ENCODE results near the gene PUDP. TPM values are rescaled to one million over a fixed set of nuclear protein-coding genes. Genes with fewer than 3 reads are reported as not detected.

Gene PUDP
- polyA plus RNA-seq, 1 donor from 2014 or later: 18.2 TPM

DNA sequence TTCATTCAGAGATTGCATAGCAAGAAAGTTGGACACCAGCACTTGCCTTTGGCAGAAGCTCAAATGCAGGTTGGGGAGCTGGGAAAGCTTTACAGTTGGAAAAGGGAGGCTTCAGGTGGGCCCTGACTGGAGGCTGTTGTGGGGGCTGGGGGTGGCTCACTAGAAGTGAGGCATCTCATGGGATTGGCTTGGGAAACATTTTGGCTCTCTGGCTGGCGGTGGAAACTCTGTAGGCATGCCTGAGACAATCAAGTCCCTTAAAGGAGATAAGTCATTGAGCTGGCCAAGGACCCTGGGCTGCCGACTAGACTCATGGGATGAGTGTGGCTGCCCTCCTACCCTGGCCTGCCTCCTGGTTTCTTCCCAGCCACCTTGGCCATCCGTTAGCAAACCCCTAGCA is 31.9 kb downstream of the PUDP start:
- TF ChIP-seq RAD21 (conservative IDR thresholded peaks at IDR 0.05) (no peak), POLR2AphosphoS5 (IDR thresholded peaks at IDR 0.05) (no peak), EZH2 (IDR thresholded peaks at IDR 0.05; ENCODE audit: borderline replicate concordance, insufficient read depth, low read length, poor library complexity, severe bottlenecking) (no peak), EP300 (conservative IDR thresholded peaks at IDR 0.05; ENCODE audit: poor library complexity, severe bottlenecking) (no peak), MXI1 (conservative IDR thresholded peaks at IDR 0.05; ENCODE audit: poor library complexity, severe bottlenecking) (no peak), SMC3 (conservative IDR thresholded peaks at IDR 0.05; ENCODE audit: poor library complexity) (no peak), TAF1 (IDR thresholded peaks at IDR 0.05; ENCODE audit: low read depth) (no peak)
- TF ChIP-seq, protein P1, sequence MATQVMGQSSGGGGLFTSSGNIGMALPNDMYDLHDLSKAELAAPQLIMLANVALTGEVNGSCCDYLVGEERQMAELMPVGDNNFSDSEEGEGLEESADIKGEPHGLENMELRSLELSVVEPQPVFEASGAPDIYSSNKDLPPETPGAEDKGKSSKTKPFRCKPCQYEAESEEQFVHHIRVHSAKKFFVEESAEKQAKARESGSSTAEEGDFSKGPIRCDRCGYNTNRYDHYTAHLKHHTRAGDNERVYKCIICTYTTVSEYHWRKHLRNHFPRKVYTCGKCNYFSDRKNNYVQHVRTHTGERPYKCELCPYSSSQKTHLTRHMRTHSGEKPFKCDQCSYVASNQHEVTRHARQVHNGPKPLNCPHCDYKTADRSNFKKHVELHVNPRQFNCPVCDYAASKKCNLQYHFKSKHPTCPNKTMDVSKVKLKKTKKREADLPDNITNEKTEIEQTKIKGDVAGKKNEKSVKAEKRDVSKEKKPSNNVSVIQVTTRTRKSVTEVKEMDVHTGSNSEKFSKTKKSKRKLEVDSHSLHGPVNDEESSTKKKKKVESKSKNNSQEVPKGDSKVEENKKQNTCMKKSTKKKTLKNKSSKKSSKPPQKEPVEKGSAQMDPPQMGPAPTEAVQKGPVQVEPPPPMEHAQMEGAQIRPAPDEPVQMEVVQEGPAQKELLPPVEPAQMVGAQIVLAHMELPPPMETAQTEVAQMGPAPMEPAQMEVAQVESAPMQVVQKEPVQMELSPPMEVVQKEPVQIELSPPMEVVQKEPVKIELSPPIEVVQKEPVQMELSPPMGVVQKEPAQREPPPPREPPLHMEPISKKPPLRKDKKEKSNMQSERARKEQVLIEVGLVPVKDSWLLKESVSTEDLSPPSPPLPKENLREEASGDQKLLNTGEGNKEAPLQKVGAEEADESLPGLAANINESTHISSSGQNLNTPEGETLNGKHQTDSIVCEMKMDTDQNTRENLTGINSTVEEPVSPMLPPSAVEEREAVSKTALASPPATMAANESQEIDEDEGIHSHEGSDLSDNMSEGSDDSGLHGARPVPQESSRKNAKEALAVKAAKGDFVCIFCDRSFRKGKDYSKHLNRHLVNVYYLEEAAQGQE (IDR thresholded peaks at IDR 0.05; ENCODE audit: borderline replicate concordance): no peak
- TF ChIP-seq, protein P2, sequence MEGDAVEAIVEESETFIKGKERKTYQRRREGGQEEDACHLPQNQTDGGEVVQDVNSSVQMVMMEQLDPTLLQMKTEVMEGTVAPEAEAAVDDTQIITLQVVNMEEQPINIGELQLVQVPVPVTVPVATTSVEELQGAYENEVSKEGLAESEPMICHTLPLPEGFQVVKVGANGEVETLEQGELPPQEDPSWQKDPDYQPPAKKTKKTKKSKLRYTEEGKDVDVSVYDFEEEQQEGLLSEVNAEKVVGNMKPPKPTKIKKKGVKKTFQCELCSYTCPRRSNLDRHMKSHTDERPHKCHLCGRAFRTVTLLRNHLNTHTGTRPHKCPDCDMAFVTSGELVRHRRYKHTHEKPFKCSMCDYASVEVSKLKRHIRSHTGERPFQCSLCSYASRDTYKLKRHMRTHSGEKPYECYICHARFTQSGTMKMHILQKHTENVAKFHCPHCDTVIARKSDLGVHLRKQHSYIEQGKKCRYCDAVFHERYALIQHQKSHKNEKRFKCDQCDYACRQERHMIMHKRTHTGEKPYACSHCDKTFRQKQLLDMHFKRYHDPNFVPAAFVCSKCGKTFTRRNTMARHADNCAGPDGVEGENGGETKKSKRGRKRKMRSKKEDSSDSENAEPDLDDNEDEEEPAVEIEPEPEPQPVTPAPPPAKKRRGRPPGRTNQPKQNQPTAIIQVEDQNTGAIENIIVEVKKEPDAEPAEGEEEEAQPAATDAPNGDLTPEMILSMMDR (IDR thresholded peaks at IDR 0.05; ENCODE audit: poor library complexity, severe bottlenecking): no peak
- H3K4me2 ChIP-seq (ENCODE audit: low read length): no peak overlapping the region
- no peaks in the 10 kb centered on the region for H3K36me3 ChIP-seq (ENCODE audit: insufficient read depth, low read length)
- H3K27ac ChIP-seq (ENCODE audit: low read length): no peak overlapping the region
- no peak overlapping the region for H3K4me3 ChIP-seq (ENCODE audit: low read length)
- no peaks in the 10 kb centered on the region for H3F3A ChIP-seq (ENCODE audit: insufficient read depth, low read length, poor library complexity, severe bottlenecking)
- H4K20me1 ChIP-seq (ENCODE audit: insufficient read depth): no peaks in the 10 kb centered on the region
- H3K27me3 ChIP-seq (ENCODE audit: insufficient read depth, low read depth, low read length): no peaks in the 10 kb centered on the region
- H3K9me3 ChIP-seq (ENCODE audit: low read length): no peaks in the 10 kb centered on the region
- no peaks in the 10 kb centered on the region for H3K9me2 ChIP-seq (ENCODE audit: insufficient read depth, low read length)
- no peak overlapping the region for H3K9ac ChIP-seq (ENCODE audit: low read length)
- no peak overlapping the region for H2AFZ ChIP-seq (ENCODE audit: low read depth, low read length)
- no peaks in the 10 kb centered on the region for H3K79me2 ChIP-seq (replicated peaks; ENCODE audit: insufficient read depth, low read length)

DNA sequence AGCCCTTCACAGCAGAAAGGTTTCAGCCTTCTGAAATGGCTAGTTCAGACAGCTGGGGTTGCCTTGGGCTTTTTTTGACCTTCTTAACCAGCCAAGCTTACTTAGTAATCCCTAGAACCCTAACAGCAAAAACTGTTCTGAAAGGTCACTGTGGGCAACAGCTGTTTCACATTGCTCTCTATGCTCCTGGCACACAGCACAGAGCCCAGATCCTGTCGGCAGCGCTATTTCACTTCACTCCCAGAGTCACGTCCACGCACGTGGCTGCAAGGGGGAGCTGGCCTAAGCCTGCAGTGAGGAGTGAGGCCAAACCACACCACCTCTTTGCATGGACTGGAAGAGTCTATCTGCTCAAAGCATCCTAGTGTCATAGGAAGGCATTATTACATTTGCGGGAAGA is 32.4 kb downstream of the PUDP start:
- Histone ChIP-seq H3F3A (ENCODE audit: insufficient read depth, low read length, poor library complexity, severe bottlenecking) (no peaks in the 10 kb centered on the region), H4K20me1 (ENCODE audit: insufficient read depth) (no peaks in the 10 kb centered on the region), H3K9me2 (ENCODE audit: insufficient read depth, low read length) (no peaks in the 10 kb centered on the region), H3K4me3 (ENCODE audit: low read length) (no peak overlapping the region), H3K27ac (ENCODE audit: low read length) (no peak overlapping the region), H3K27me3 (ENCODE audit: insufficient read depth, low read depth, low read length) (no peaks in the 10 kb centered on the region), H2AFZ (ENCODE audit: low read depth, low read length) (no peak overlapping the region), H3K9me3 (ENCODE audit: low read length) (no peaks in the 10 kb centered on the region), H3K9ac (ENCODE audit: low read length) (no peak overlapping the region), H3K36me3 (ENCODE audit: insufficient read depth, low read length) (no peaks in the 10 kb centered on the region), H3K79me2 (replicated peaks; ENCODE audit: insufficient read depth, low read length) (no peaks in the 10 kb centered on the region), H3K4me2 (ENCODE audit: low read length) (no peak overlapping the region)
- TF ChIP-seq RAD21 (conservative IDR thresholded peaks at IDR 0.05) (no peak), EP300 (conservative IDR thresholded peaks at IDR 0.05; ENCODE audit: poor library complexity, severe bottlenecking) (no peak), MXI1 (conservative IDR thresholded peaks at IDR 0.05; ENCODE audit: poor library complexity, severe bottlenecking) (no peak), EZH2 (IDR thresholded peaks at IDR 0.05; ENCODE audit: borderline replicate concordance, insufficient read depth, low read length, poor library complexity, severe bottlenecking) (no peak), TAF1 (IDR thresholded peaks at IDR 0.05; ENCODE audit: low read depth) (no peak), POLR2AphosphoS5 (IDR thresholded peaks at IDR 0.05) (no peak), SMC3 (conservative IDR thresholded peaks at IDR 0.05; ENCODE audit: poor library complexity) (no peak)
- TF ChIP-seq, protein P1 (IDR thresholded peaks at IDR 0.05; ENCODE audit: borderline replicate concordance): no peak
- TF ChIP-seq, protein P2 (IDR thresholded peaks at IDR 0.05; ENCODE audit: poor library complexity, severe bottlenecking): no peak

All from neural cell (in vitro differentiated cells).